Activated gamma-delta T cell treated with Interleukin-2 at 50 U/mL for 16 hours (primary cell): ENCODE measurements around the gene MAP7D3.

Source experiments
- DNase-seq: peaks from one replicate; pipeline ENCODE4 v3.0.0-alpha.2; 2020

MAP7D3 gene

GRCh38 chrX:136204571-136204970 lies 46.6 kb downstream of the MAP7D3 start:
- no peak for DNase-seq

GRCh38 chrX:136203951-136204350 lies 47.2 kb downstream of the MAP7D3 start:
- no peak for DNase-seq

- DNase-seq = no peak
These were observed 47.8 kb downstream of the MAP7D3 start for GRCh38 chrX:136203438-136203837.

GRCh38 chrX:136202889-136203288 lies 48.3 kb downstream of the MAP7D3 start:
- no peak for DNase-seq

- DNase-seq = no peak
These were observed 49.6 kb downstream of the MAP7D3 start for GRCh38 chrX:136201601-136202000.

- DNase-seq = no peak
These were observed 50.7 kb downstream of the MAP7D3 start for GRCh38 chrX:136200466-136200865.

- no peak for DNase-seq
These were observed 51.8 kb downstream of the MAP7D3 start for GRCh38 chrX:136199365-136199764.

- no peak for DNase-seq
These were observed 52.4 kb downstream of the MAP7D3 start for GRCh38 chrX:136198678-136199243.

- DNase-seq = no peak
These were observed 53.2 kb downstream of the MAP7D3 start for GRCh38 chrX:136198010-136198409.

- DNase-seq = no peak
These were observed 54.5 kb downstream of the MAP7D3 start for GRCh38 chrX:136196691-136197155.

- no peak for DNase-seq
These were observed 56.0 kb downstream of the MAP7D3 start for GRCh38 chrX:136195247-136195646.

GRCh38 chrX:136194536-136194935 lies 56.7 kb downstream of the MAP7D3 start:
- no peak for DNase-seq

- no peak for DNase-seq
These were observed 57.4 kb downstream of the MAP7D3 start for GRCh38 chrX:136193771-136194170.

GRCh38 chrX:136192839-136193414 lies 58.3 kb downstream of the MAP7D3 start:
- no peak for DNase-seq

- DNase-seq = no peak
These were observed 59.1 kb downstream of the MAP7D3 start for GRCh38 chrX:136192135-136192534.

GRCh38 chrX:136191171-136191570 lies 60.0 kb downstream of the MAP7D3 start:
- DNase-seq = no peak

GRCh38 chrX:136190038-136190713 lies 61.0 kb downstream of the MAP7D3 start:
- no peak for DNase-seq

- no peak for DNase-seq
These were observed 62.0 kb downstream of the MAP7D3 start for GRCh38 chrX:136189222-136189621.

- no peak for DNase-seq
These were observed 65.2 kb downstream of the MAP7D3 start for GRCh38 chrX:136186023-136186413.

GRCh38 chrX:136185401-136186022 lies 65.7 kb downstream of the MAP7D3 start:
- no peak for DNase-seq

- no peak for DNase-seq
These were observed 67.3 kb downstream of the MAP7D3 start for GRCh38 chrX:136183917-136184316.

- DNase-seq = no peak
These were observed 68.0 kb downstream of the MAP7D3 start for GRCh38 chrX:136183172-136183571.

GRCh38 chrX:136182414-136182813 lies 68.8 kb downstream of the MAP7D3 start:
- no peak for DNase-seq

- DNase-seq = no peak
These were observed 72.1 kb downstream of the MAP7D3 start for GRCh38 chrX:136179133-136179532.
